Sigmoid colon (tissue), 7 donors: ENCODE data around the gene BEX4. TPM values are rescaled to one million over a fixed set of nuclear protein-coding genes. Genes with fewer than 3 reads are reported as not detected.

Experiments
- DNase-seq: peaks from one replicate; pipeline ENCODE4 v3.0.0-alpha.2; 2019
- H3K27ac ChIP-seq, 4 donors: fragments of 200-600 bp; sonication (generic); one replicate each; pipeline ENCODE4 v1.5.1; 2016 to 2019; ENCODE audit warnings: mild to moderate bottlenecking in 1 of 4
- H3K27me3 ChIP-seq, 3 donors: fragments of 200-600 bp; sonication (generic); one replicate each; pipeline ENCODE4 v1.5.1; 2019; ENCODE audit warnings: mild to moderate bottlenecking in 1 of 3
- H3K36me3 ChIP-seq, 4 donors: fragments of 200-600 bp; sonication (generic); one replicate each; pipeline ENCODE4 v1.5.1; 2016 to 2019
- H3K4me1 ChIP-seq, 4 donors: fragments of 200-600 bp; sonication (generic); one replicate each; pipeline ENCODE4 v1.5.1; 2017 to 2019
- H3K4me3 ChIP-seq, 4 donors: fragments of 200-600 bp; sonication (generic); one replicate each; pipeline ENCODE4 v1.5.1; 2017 to 2019; ENCODE audit warnings: mild to moderate bottlenecking in 2 of 4, moderate library complexity in 1 of 4
- H3K9me3 ChIP-seq, 4 donors: fragments of 200-600 bp in 3 of 4; sonication (generic) in 3 of 4; one replicate each; pipeline versions ENCODE4 v1.5.1 to v1.6.1; 2013 to 2019
- EP300 ChIP-seq, 4 donors: sonication (generic); formaldehyde crosslinking; IDR thresholded peaks; one replicate each; pipeline ENCODE4 v1.6.1; 2017; ENCODE audit warnings: antibody characterized with exemption in 4 of 4
- POLR2A ChIP-seq, 2 donors: fragments of 450-650 bp; IDR thresholded peaks; one replicate each; pipeline ENCODE4 v1.6.1; 2016; ENCODE audit warnings: antibody characterized with exemption in 2 of 2, mild to moderate bottlenecking in 2 of 2, moderate library complexity in 2 of 2
- POLR2AphosphoS5 ChIP-seq, 4 donors: sonication (generic); formaldehyde crosslinking; IDR thresholded peaks; one replicate each; pipeline ENCODE4 v1.6.1; 2017; ENCODE audit warnings: antibody characterized with exemption in 4 of 4
- WGBS, 2 donors: extraction: QIAGEN DNeasy Blood & Tissue Kit; methylation state at CpG; one replicate each; pipeline ENCODE4 v1.1.7; 2013; 5-methylcytosine and 5-hydroxymethylcytosine counted together
- intact Hi-C: fragments of 100-400 bp; cut with DNase I; formaldehyde crosslinking; loops from one replicate; pipeline ENCODE4 v1.15.1; 2023
- polyA plus RNA-seq, 3 donors: library from polyadenylated mRNA; stranded (reverse); fragments of 200-250 nt; gene quantifications; one replicate each; pipeline ENCODE4 v1.2.3, GENCODE V29; 2013
- total RNA-seq, 4 donors: library from RNA; depleted of rRNA; stranded (reverse); fragments of >200 nt; gene quantifications; one replicate each; pipeline ENCODE4 v1.1.0, GENCODE V29; 2016
- TF ChIP-seq, protein P1 (sequence below), 4 experiments: fragments of 450-650 bp in 3 of 4; fragments of 200-600 bp in 1 of 4; IDR thresholded peaks; one replicate each; pipeline ENCODE4 v1.5.1; 2016 to 2019; ENCODE audit warnings: antibody characterized with exemption in 4 of 4, mild to moderate bottlenecking in 3 of 4, moderate library complexity in 2 of 4
- donor health status: healthy with polysubstance abuse.
- donor health status: Bipolar disorder and iron deficiency.
- donor health status: healthy.

Gene BEX4
- total and polyA plus RNA-seq, 7 donors, result 31.5 to 86.6 (median 45.6) TPM

DNA sequence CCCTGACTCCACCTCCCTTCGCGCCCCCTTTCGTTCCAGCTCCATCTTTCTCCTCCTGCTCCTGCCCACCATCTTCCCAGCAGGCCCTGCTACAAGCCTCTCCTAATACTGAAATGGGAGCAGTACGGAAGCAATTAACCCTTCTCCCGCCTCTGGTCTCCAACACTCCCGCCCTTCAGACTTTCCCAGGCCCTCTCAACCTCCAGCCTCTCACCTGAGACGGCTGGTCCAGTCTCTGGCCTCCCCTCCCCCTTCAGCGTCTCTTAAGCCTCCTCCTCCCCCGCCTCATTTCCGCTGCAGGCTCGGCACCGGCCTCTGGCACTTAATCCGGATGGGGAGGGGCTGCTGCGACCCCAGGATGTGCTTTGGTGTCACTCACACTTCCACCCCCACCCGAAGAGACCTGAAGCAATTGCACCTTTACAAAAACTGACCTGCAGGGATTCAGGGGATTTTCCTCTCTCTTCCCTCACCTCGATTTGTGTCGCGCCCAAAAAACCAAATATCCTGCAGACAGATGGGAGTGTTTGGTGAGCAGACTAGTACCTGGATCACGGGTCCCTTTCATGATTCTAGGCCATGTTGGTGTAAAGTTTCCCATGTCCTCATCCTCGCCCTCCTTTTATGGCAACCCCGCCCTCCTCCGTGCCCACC lies 39.4 kb downstream of the BEX4 start:
- no peaks in the 10 kb centered on the region for H3K9me3 ChIP-seq
- peak overlapping the region; percentile 45 to 66 (median 59) for H3K4me3 ChIP-seq
- TF ChIP-seq EP300 (IDR thresholded peaks at IDR 0.05) (no peak), POLR2AphosphoS5 (IDR thresholded peaks at IDR 0.05) (no peak), POLR2A (IDR thresholded peaks at IDR 0.05) (no peak)
- TF ChIP-seq, protein P1, sequence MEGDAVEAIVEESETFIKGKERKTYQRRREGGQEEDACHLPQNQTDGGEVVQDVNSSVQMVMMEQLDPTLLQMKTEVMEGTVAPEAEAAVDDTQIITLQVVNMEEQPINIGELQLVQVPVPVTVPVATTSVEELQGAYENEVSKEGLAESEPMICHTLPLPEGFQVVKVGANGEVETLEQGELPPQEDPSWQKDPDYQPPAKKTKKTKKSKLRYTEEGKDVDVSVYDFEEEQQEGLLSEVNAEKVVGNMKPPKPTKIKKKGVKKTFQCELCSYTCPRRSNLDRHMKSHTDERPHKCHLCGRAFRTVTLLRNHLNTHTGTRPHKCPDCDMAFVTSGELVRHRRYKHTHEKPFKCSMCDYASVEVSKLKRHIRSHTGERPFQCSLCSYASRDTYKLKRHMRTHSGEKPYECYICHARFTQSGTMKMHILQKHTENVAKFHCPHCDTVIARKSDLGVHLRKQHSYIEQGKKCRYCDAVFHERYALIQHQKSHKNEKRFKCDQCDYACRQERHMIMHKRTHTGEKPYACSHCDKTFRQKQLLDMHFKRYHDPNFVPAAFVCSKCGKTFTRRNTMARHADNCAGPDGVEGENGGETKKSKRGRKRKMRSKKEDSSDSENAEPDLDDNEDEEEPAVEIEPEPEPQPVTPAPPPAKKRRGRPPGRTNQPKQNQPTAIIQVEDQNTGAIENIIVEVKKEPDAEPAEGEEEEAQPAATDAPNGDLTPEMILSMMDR (IDR thresholded peaks at IDR 0.05), result no peak
- 1 to 2% methylated on average over 22 of the region's 22 CpGs for WGBS, 2 donors
- no peaks in the 10 kb centered on the region for H3K4me1 ChIP-seq
- H3K27ac ChIP-seq, result peak overlapping the region; percentile 79 to 89 (median 86)
- intact Hi-C loops, result loop anchor here (2.0 to 5.0 kb wide), 2 partner anchors 43 to 73 kb away; no protein-coding TSS in a partner anchor
- H3K27me3 ChIP-seq, result no peaks in the 10 kb centered on the region
- peaks cover 0 to 5% (median 0%) of the 10 kb centered on the region in 4 donors for H3K36me3 ChIP-seq
- DNase-seq, result peak; percentile 74

GRCh38 chrX:103254921-103255493 lies 40.1 kb downstream of the BEX4 start, which contains the start of gene TCEAL8:
TSS of gene TCEAL8 (minus strand) at chrX:103255155. CDS start at chrX:103253979, 1,176 bp downstream.
- no peaks in the 10 kb centered on the region for H3K4me1 ChIP-seq
- intact Hi-C loops, result loop anchor here (2.0 to 5.0 kb wide), 2 partner anchors 44 to 72 kb away; no protein-coding TSS in a partner anchor
- peaks cover 0 to 5% (median 0%) of the 10 kb centered on the region in 4 donors for H3K36me3 ChIP-seq
- peak within 1 kb of the TSS; percentile 45 to 66 (median 59) for H3K4me3 ChIP-seq
- peak within 1 kb of the TSS; percentile 79 to 89 (median 86) for H3K27ac ChIP-seq
- 0 to 1% methylated on average over 22 of the region's 22 CpGs for WGBS, 2 donors
- H3K27me3 ChIP-seq, result no peaks in the 10 kb centered on the region
- TF ChIP-seq POLR2AphosphoS5 (IDR thresholded peaks at IDR 0.05) (peak; percentile 83 to 90 (median 88)), POLR2A (IDR thresholded peaks at IDR 0.05) (peak; percentile 70 to 71), EP300 (IDR thresholded peaks at IDR 0.05) (no peak)
- TF ChIP-seq, protein P1 (IDR thresholded peaks at IDR 0.05), result no peak
- H3K9me3 ChIP-seq, result no peaks in the 10 kb centered on the region
- peak; percentile 93 for DNase-seq

DNA sequence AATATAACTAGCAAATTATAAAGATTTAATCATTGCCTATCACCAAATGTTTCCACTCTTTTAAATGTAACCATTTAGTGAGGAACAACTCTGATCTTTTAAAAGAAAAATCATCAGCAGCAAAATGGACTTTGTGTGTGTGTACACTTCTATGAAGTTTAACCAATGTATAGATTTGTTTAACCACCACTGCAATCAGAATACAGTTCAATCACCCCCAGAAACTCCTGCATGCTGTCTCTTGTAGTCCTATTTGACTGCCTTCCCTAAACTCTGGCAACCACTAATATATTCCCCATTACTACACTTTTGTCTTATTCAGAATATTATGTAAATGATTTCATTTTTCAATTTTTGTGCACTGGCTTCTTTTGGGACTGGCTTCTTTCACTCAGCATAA lies 41.7 kb downstream of the BEX4 start:
- intact Hi-C loops, result no loop called here
- Histone ChIP-seq H3K27ac (no peak overlapping the region), H3K27me3 (no peaks in the 10 kb centered on the region), H3K9me3 (no peaks in the 10 kb centered on the region), H3K4me1 (no peaks in the 10 kb centered on the region), H3K36me3 (peaks cover 0 to 5% (median 0%) of the 10 kb centered on the region in 4 donors), H3K4me3 (no peak overlapping the region)
- DNase-seq, result no peak
- no peak for TF ChIP-seq POLR2AphosphoS5 (IDR thresholded peaks at IDR 0.05)
- no peak for TF ChIP-seq EP300 (IDR thresholded peaks at IDR 0.05)
- TF ChIP-seq POLR2A (IDR thresholded peaks at IDR 0.05), result no peak
- TF ChIP-seq, protein P1 (IDR thresholded peaks at IDR 0.05), result no peak

- H3K4me3 ChIP-seq, result no peak overlapping the region
- H3K36me3 ChIP-seq, result no peaks in the 10 kb centered on the region
- no peaks in the 10 kb centered on the region for H3K4me1 ChIP-seq
- DNase-seq, result no peak
- intact Hi-C loops, result no loop called here
- H3K27me3 ChIP-seq, result no peaks in the 10 kb centered on the region
- H3K27ac ChIP-seq, result no peak overlapping the region
- H3K9me3 ChIP-seq, result no peaks in the 10 kb centered on the region
- TF ChIP-seq, protein P1 (IDR thresholded peaks at IDR 0.05), result no peak
- no peak for TF ChIP-seq POLR2A (IDR thresholded peaks at IDR 0.05)
- no peak for TF ChIP-seq POLR2AphosphoS5 (IDR thresholded peaks at IDR 0.05)
- no peak for TF ChIP-seq EP300 (IDR thresholded peaks at IDR 0.05)
Observed at GRCh38 chrX:103258275-103258674, 43.4 kb downstream of the BEX4 start.

Other genes starting within 250 kb of the BEX4 start
- gene BEX1, start 150.9 kb upstream of the BEX4 start, total RNA-seq, result 10 to 100 TPM in 1 of 4 donors, 1 to 10 TPM in 3; 6.9 to 13.9 (median 9.1) TPM
- 1 to 10 TPM in 2 of 3 donors, not detected in 1; 3.6 to 6.9 TPM for gene BEX1, start 150.9 kb upstream of the BEX4 start, polyA plus RNA-seq
- 1 to 10 TPM in 1 of 4 donors, under 1 TPM in 1, not detected in 2; 0.36 to 1.2 TPM for gene NXF3, start 122.0 kb upstream of the BEX4 start, total RNA-seq
- gene NXF3, start 122.0 kb upstream of the BEX4 start, polyA plus RNA-seq, result under 1 TPM in 1 of 3 donors, not detected in 2; 0.15 TPM
- gene TCEAL8, start 40.0 kb downstream of the BEX4 start, total RNA-seq, result 10 to 100 TPM; 69.1 to 94.1 (median 85.8) TPM
- 100 to 1,000 TPM in 2 of 3 donors, 10 to 100 TPM in 1; 49.3 to 113 (median 103) TPM for gene TCEAL8, start 40.0 kb downstream of the BEX4 start, polyA plus RNA-seq
- gene TCEAL5, start 61.6 kb downstream of the BEX4 start, total RNA-seq, result 1 to 10 TPM in 1 of 4 donors, under 1 TPM in 1, not detected in 2; 0.41 to 1.8 TPM
- gene TCEAL5, start 61.6 kb downstream of the BEX4 start, polyA plus RNA-seq, result 1 to 10 TPM in 1 of 3 donors, under 1 TPM in 1, not detected in 1; 0.80 to 1.8 TPM
- gene BEX2, start 95.9 kb downstream of the BEX4 start, total RNA-seq, result 10 to 100 TPM in 3 of 4 donors, 1 to 10 TPM in 1; 2.2 to 24.6 (median 11.2) TPM
- 10 to 100 TPM; 10.2 to 28.5 (median 16.8) TPM for gene BEX2, start 95.9 kb downstream of the BEX4 start, polyA plus RNA-seq
- gene TCEAL7, start 115.1 kb downstream of the BEX4 start, total RNA-seq, result 10 to 100 TPM; 19.7 to 35.2 (median 32.4) TPM
- gene TCEAL7, start 115.1 kb downstream of the BEX4 start, polyA plus RNA-seq, result 1 to 10 TPM; 1.8 to 7.2 (median 5.1) TPM
- gene TCEAL9, start 141.4 kb downstream of the BEX4 start, total RNA-seq, result 10 to 100 TPM; 58.9 to 81.1 (median 74.9) TPM
- gene TCEAL9, start 141.4 kb downstream of the BEX4 start, polyA plus RNA-seq, result 10 to 100 TPM; 52.4 to 93.7 (median 92.9) TPM
- 100 to 1,000 TPM; 125 to 150 (median 135) TPM for gene BEX3, start 161.4 kb downstream of the BEX4 start, total RNA-seq
- 10 to 100 TPM; 39.1 to 77.5 (median 62.6) TPM for gene BEX3, start 161.4 kb downstream of the BEX4 start, polyA plus RNA-seq